HG03196 (cell line): ENCODE measurements around the gene ABLIM3.

Source experiments
- ATAC-seq: cut with Tn5 transposase; IDR thresholded peaks from one replicate; pipeline ENCODE4 v1.9.1; 2021; ENCODE audit not compliant: unreplicated experiment

The ABLIM3 gene

GRCh38 chr5:149216496-149216895, 75.2 kb downstream of the ABLIM3 start:
- no peak for ATAC-seq

GRCh38 chr5:149217096-149217802, 76.0 kb downstream of the ABLIM3 start:
- no peak for ATAC-seq

DNA sequence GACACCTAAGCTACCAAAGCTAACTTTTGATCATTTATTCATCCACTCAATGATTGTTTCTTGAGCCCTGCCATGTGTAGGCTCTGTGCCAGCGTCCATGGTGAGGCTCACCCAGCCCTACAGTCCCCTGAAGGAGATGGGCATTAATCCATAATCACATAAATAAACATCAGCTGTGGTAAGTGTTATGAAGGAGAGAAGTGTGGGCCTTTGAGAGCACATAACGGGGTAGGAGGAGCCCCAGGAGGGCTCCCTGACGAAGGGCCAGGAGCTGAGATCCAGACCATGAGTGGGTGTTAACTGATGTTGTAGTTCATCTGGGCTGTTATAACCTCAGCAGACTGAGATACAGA, 76.5 kb downstream of the ABLIM3 start:
- no peak for ATAC-seq

DNA sequence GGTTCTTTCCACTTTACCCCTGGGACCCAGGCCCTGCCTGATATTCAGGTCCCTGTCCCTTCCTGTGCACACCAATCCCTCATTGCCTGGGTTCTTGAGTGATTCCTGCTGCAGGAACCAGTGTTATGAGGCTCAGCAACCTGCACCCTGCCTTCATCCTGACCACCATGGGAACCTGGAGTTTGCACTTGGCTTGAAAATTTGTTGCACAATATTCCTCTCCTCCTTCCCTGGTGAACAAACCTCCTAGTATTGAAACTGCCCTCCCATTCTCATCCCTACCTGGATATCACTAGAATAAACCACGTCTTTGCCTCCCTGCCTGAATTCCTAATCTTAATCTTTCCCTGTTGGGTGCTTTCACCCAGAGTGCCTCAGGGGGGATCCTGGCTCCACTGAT, 78.3 kb downstream of the ABLIM3 start:
- no peak for ATAC-seq

GRCh38 chr5:149220750-149221149, 79.5 kb downstream of the ABLIM3 start:
- ATAC-seq: no peak

GRCh38 chr5:149221326-149221725, 80.0 kb downstream of the ABLIM3 start:
- ATAC-seq: no peak

DNA sequence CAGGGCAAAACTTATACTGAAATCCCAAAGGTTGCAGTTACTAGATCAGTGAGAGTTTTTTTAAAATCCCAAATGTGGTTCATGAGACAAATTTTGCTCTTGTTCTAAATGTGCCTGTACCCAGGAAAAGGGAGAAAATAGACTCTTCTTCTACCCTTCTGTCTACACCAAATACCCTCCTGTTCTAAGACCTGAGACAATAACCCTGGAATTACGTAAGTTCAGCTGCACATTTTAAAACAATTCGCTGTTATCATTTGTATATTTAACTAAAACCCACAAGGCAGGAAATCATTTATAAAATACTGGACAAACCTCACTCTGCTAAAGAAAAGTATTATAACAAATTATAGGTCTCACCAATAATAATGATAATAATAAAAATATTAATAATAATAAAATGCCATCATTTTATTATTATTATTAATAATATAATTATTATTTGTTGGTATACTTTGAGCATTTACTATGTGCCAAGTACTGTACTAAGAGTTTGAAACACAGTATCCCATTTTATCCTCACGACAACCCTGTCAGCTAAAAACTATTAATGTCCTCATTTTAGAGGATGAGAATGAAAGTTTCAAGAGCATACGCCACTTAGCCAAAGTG, 80.5 kb downstream of the ABLIM3 start:
- no peak for ATAC-seq

DNA sequence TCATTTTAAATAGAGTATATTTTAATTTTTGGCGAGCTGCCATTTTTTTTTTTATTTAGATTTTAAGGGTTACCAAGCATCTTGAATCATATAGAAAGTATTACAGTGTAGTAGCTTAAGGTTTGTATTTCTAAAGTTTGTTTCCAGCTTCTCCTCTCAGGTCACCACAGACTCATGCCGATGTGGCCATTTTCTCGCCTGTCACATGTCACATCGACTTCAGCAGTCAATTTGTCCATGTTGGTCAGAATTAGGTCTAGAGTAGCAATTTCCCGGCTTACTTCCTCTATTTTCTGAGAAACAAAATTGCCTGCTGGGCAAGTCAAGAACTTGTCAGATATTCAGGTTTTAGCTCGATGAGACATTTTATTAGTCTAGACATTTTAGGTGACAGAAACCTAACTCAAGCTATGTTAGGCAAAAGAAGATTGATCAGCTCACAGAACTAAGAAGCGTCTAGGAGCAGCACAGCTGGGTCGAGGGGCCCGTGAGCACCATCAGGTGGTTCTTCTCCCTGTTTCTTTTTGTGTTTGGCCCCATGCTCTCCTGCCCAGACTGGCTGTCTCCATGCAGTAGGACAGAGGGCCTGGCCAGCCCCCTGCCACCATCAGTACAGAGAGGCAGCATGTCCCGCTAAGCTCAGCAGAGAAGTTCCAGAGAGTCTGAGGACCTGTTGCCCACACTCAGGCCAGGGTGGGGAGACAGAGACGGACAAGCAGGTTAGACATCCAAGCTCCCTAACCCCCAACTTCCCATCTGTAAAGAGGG, 82.0 kb downstream of the ABLIM3 start:
- ATAC-seq: no peak

DNA sequence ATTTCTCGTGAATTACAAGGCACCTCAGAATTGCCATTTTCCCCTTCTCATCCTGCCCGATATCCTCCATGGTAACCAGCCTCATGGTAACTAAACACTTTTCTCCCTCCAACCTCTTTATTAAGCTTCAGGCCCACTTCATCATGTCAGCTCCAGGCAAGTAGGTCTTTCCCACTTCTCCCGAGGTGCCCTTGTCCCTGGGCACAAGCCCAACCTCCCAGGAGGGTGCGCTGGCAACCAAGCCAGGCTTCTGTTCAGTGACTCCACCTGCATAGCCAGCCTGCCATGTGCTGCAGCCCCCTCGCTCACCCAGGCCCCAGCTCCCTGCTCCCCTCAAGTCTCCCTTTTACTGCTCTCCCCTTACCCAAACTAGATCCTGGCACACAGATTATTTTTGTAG, 83.0 kb downstream of the ABLIM3 start:
- no peak for ATAC-seq

DNA sequence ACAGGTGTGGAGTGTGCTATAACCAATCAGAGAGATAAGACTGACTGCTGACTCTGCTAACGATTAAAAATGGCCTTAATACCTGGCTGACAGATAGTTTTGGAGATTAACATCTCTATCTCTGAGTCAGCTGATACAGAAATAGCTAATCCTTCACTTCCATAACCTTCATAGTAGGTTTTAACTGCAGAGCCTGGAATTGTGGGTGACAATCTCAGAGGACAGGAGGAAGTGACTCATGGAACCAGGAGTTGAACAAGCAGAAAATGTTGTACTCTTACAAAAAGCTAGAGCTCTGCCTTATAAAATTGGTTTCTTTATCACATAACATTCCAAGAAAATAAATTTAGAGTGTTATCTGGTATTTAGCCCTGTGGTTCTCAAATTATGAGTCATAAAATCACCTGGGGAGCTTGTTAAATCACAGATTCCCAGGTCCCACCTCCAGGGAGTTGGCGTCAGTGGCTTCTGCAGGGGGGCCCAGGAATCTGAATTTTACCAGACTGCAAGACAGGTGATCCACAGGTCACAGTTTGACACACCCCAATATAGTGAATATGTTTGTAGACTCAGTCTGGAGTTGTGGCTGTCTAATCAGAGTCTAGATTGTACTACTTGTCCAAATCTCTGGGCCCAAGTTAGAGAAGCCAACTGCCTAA, 86.0 kb downstream of the ABLIM3 start:
- no peak for ATAC-seq

- ATAC-seq: no peak
Measured at GRCh38 chr5:149228618-149229297, 87.5 kb downstream of the ABLIM3 start.

- no peak for ATAC-seq
Measured at GRCh38 chr5:149229298-149229937, 88.1 kb downstream of the ABLIM3 start.

- ATAC-seq: no peak
Measured at GRCh38 chr5:149235841-149236240, 94.5 kb downstream of the ABLIM3 start.

- no peak for ATAC-seq
Measured at GRCh38 chr5:149237662-149238061, 96.4 kb downstream of the ABLIM3 start.

GRCh38 chr5:149238540-149238939, 97.2 kb downstream of the ABLIM3 start:
- no peak for ATAC-seq

DNA sequence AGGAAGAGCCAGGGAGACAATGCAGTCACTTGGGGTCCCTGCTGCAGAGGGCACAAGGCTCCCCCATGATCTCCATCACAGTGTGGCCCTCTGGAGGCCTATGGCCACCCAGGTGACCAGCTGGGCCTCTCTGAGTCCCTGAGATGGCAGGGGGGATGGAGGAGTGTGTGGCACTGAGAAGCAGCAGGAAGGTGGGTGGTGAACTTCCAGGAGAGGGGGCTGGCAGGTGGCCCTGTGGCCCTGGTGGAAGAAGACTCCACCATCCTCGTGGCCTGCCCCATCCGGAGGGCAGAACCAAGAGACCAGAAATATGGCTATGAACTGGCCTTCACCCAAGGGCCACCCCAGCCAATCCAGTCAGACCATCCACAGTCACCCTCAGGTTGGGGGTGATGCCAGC, 98.6 kb downstream of the ABLIM3 start:
- ATAC-seq: peak; percentile 11

DNA sequence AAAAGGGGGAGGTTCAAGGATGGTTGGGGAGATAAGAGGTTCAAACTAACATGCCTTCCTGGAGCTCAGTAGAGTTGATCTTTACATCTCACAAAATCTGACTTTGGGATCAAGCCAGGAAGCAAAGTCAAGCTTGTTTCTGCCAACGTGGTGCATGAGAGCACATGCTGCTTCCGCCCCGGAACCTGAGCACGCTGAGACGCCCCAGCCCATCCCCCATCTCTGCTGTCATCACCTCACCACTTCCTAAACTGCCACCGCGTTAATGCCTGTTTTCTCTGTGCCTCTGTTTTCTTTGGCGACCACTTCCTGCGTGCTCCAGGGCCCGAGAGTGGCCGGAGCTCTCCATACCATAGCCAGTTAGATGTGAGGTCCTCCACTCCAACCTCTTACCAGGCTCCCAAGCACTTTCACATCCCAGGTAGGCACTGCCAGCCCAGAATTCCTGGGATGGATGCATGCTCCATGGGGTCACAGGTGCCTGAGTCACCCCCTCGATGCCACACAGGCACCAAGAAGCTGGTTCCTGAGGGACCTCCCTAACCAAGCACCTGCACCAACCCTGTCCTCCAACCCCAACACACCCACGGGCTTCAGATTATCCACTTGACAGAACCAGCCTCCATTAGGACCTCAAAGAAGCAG, 99.2 kb downstream of the ABLIM3 start:
- ATAC-seq: peak; percentile 80

DNA sequence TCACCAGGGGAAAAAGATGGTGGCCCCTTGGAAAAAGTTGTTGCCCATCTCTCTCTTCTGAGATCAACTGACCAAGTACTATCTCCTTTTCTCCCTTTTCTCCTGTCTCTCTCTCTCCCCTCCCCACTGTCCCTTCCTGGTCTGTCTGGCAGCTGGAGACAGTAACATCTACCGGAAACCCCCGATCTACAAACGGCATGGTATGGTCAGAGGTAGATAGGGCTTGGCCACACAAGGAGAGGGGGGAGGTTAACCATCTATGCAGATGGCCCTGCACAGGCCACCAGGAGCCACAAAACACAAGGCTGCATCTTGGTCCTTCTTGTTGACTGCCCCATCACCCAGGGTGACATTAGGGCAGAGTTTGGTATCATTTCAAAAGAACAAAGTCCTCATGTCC, 101.0 kb downstream of the ABLIM3 start:
- no peak for ATAC-seq

DNA sequence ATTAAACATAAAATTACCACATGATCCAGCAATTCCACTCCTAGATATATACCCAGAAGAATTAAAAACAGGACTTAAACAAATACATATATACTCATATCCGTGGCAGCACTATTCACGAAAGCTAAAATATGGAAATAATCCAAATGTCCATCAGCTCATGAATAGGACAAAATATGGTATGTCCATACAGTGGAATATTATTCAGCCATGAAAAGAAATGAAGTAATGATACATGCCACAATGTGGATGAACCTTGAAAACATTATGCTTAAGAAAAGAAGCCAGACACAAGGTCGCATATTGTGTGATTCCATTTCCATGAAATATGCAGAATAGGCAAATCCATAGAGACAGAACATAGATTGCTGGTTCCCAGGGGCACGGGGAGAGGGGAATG, 105.6 kb downstream of the ABLIM3 start:
- ATAC-seq: no peak

GRCh38 chr5:149247726-149248125, 106.4 kb downstream of the ABLIM3 start:
- no peak for ATAC-seq
